Vagina (tissue), 2 donors: Measurements from ENCODE around the gene SLC44A1. TPM values are rescaled to one million over a fixed set of nuclear protein-coding genes. Genes with fewer than 3 reads are reported as not detected.

Experiments used
- DNase-seq, 2 donors: peaks; one replicate each; pipeline ENCODE4 v3.0.0-alpha.2; 2017; ENCODE audit errors: extremely low spot score in 2 of 2
- H3K27ac ChIP-seq: fragments of 200-600 bp; sonication (generic); one replicate; pipeline ENCODE4 v1.5.1; 2019
- H3K27me3 ChIP-seq: fragments of 200-600 bp; sonication (generic); one replicate; pipeline ENCODE4 v1.5.1; 2019
- H3K36me3 ChIP-seq, 2 donors: fragments of 200-600 bp; sonication (generic); one replicate each; pipeline ENCODE4 v1.5.1; 2017 to 2019
- H3K4me1 ChIP-seq: fragments of 200-600 bp; sonication (generic); one replicate; pipeline ENCODE4 v1.5.1; 2019
- H3K4me3 ChIP-seq, 2 donors: fragments of 200-600 bp; sonication (generic); 1 replicate in 1 of 2; 2 replicates in 1 of 2; pipeline ENCODE4 v1.5.1; 2016 to 2019
- H3K9me3 ChIP-seq: fragments of 200-600 bp; sonication (generic); one replicate; pipeline ENCODE4 v1.5.1; 2019
- POLR2A ChIP-seq, 2 donors: fragments of 450-650 bp; IDR thresholded peaks; one replicate each; pipeline ENCODE4 v1.6.1; 2017; ENCODE audit warnings: antibody characterized with exemption in 2 of 2, mild to moderate bottlenecking in 2 of 2, moderate library complexity in 2 of 2
- POLR2AphosphoS5 ChIP-seq, 2 donors: sonication (generic); formaldehyde crosslinking; IDR thresholded peaks; one replicate each; pipeline ENCODE4 v1.9.0; 2017; ENCODE audit warnings: antibody characterized with exemption in 2 of 2, mild to moderate bottlenecking in 2 of 2, low read depth in 1 of 2; ENCODE audit not compliant: insufficient read depth in 1 of 2
- intact Hi-C: fragments of 100-400 bp; cut with DNase I; formaldehyde crosslinking; loops from one replicate; pipeline ENCODE4 v1.15.1; 2023
- total RNA-seq: library from RNA; depleted of rRNA; stranded (reverse); fragments of >200 nt; gene quantifications from one replicate; pipeline ENCODE4 v1.2.3, GENCODE V29; 2016
- TF ChIP-seq, protein P1 (sequence below), 3 experiments: fragments of 450-650 bp in 2 of 3; fragments of 200-600 bp in 1 of 3; sonication (generic) in 1 of 3; IDR thresholded peaks; one replicate each; pipeline ENCODE4 v1.5.1; 2017 to 2019; ENCODE audit warnings: antibody characterized with exemption in 3 of 3, mild to moderate bottlenecking in 2 of 3, moderate library complexity in 2 of 3

SLC44A1 gene
- total RNA-seq, 1 donor from 2014 or later, result 67.3 TPM

DNA sequence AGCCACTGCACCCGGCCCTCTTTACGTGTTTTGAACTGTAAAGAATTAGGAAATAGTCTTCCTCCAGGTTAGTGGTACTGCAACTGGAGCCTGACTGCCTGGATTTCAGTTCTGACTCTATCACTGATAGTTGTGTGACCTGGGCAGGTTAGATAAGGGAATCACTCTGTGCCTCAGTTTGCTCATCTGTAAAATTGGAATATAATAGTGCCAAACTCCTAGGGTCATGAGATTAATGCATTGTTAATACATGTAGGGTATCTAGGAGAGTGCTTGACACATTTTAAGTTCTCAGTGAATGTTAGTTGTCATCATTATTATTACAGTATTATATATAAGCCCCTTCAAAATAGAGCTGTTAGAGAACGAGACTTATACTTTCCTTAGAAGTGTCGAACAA lies 130.9 kb downstream of the SLC44A1 start:
- no peak overlapping the region for H3K27ac ChIP-seq
- no peaks in the 10 kb centered on the region for H3K4me1 ChIP-seq
- H3K9me3 ChIP-seq, result no peaks in the 10 kb centered on the region
- DNase-seq, result no peak
- no peaks in the 10 kb centered on the region for H3K27me3 ChIP-seq
- TF ChIP-seq, protein P1, sequence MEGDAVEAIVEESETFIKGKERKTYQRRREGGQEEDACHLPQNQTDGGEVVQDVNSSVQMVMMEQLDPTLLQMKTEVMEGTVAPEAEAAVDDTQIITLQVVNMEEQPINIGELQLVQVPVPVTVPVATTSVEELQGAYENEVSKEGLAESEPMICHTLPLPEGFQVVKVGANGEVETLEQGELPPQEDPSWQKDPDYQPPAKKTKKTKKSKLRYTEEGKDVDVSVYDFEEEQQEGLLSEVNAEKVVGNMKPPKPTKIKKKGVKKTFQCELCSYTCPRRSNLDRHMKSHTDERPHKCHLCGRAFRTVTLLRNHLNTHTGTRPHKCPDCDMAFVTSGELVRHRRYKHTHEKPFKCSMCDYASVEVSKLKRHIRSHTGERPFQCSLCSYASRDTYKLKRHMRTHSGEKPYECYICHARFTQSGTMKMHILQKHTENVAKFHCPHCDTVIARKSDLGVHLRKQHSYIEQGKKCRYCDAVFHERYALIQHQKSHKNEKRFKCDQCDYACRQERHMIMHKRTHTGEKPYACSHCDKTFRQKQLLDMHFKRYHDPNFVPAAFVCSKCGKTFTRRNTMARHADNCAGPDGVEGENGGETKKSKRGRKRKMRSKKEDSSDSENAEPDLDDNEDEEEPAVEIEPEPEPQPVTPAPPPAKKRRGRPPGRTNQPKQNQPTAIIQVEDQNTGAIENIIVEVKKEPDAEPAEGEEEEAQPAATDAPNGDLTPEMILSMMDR (IDR thresholded peaks at IDR 0.05), result no peak
- TF ChIP-seq POLR2A (IDR thresholded peaks at IDR 0.05), result no peak
- no peak for TF ChIP-seq POLR2AphosphoS5 (IDR thresholded peaks at IDR 0.05; ENCODE audit: insufficient read depth in 1 of 2, low read depth in 1 of 2)
- no peak overlapping the region for H3K4me3 ChIP-seq
- H3K36me3 ChIP-seq, result peaks cover 0 to 11% of the 10 kb centered on the region in 2 donors
- intact Hi-C loops, result no loop called here

DNA sequence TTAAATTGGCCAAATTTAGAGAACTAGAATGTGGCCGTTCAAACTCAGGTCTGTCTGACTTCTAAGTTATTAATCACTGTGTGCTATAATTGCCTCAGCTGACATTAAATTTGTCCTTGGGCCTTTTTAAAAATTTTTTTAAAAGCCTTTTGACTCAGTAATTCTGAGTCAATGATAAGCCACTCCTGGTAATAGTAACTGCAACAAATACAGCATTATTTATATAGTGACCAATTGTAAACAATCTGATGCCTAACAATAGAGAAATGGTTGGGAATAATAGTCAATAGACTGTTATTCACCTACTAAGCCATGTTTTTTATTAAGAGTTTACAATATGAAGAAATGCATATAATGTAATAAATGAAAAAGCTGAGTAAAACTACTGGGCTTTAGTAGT lies 132.4 kb downstream of the SLC44A1 start:
- TF ChIP-seq POLR2AphosphoS5 (IDR thresholded peaks at IDR 0.05; ENCODE audit: insufficient read depth in 1 of 2, low read depth in 1 of 2) (no peak), POLR2A (IDR thresholded peaks at IDR 0.05) (no peak)
- TF ChIP-seq, protein P1 (IDR thresholded peaks at IDR 0.05), result no peak
- Histone ChIP-seq H3K27me3 (no peaks in the 10 kb centered on the region), H3K27ac (no peak overlapping the region), H3K9me3 (no peaks in the 10 kb centered on the region), H3K36me3 (peaks cover 0 to 14% of the 10 kb centered on the region in 2 donors), H3K4me3 (no peak overlapping the region), H3K4me1 (no peaks in the 10 kb centered on the region)
- DNase-seq, result no peak
- intact Hi-C loops, result no loop called here

GRCh38 chr9:105385381-105385985 lies 141.0 kb downstream of the SLC44A1 start:
- TF ChIP-seq POLR2AphosphoS5 (IDR thresholded peaks at IDR 0.05; ENCODE audit: insufficient read depth in 1 of 2, low read depth in 1 of 2), result no peak
- TF ChIP-seq, protein P1 (IDR thresholded peaks at IDR 0.05), result no peak
- TF ChIP-seq POLR2A (IDR thresholded peaks at IDR 0.05), result no peak
- DNase-seq, result no peak
- H3K27ac ChIP-seq, result peak overlapping the region; percentile 1
- peak overlapping the region; percentile 17 to 31 for H3K4me3 ChIP-seq
- no peaks in the 10 kb centered on the region for H3K27me3 ChIP-seq
- no peaks in the 10 kb centered on the region for H3K9me3 ChIP-seq
- no peaks in the 10 kb centered on the region for H3K4me1 ChIP-seq
- intact Hi-C loops, result no loop called here
- H3K36me3 ChIP-seq, result peaks cover 0 to 11% of the 10 kb centered on the region in 2 donors

DNA sequence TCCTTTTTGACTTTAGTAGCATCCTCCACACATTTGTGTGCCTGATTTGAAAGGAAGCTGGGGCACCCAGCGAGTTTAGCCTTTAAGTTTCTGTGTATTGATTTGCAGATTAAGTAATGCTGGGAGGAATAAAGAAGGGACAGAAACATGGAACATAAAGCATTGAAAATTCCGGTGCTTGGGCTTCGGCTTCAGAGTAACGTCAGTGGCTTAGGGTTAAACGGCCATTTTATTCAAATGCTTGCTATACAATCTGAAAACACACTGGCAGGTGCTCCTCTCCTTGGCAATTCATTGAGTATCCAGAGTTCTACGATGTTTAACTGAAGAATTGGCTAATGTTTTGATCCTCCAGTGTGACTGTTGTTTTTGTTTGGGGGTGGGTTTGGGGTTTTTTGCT lies 145.3 kb downstream of the SLC44A1 start:
- intact Hi-C loops, result no loop called here
- H3K4me3 ChIP-seq, result no peak overlapping the region
- no peaks in the 10 kb centered on the region for H3K4me1 ChIP-seq
- TF ChIP-seq, protein P1 (IDR thresholded peaks at IDR 0.05), result no peak
- TF ChIP-seq POLR2A (IDR thresholded peaks at IDR 0.05), result no peak
- TF ChIP-seq POLR2AphosphoS5 (IDR thresholded peaks at IDR 0.05; ENCODE audit: insufficient read depth in 1 of 2, low read depth in 1 of 2), result no peak
- no peak for DNase-seq
- H3K9me3 ChIP-seq, result no peaks in the 10 kb centered on the region
- no peaks in the 10 kb centered on the region for H3K27me3 ChIP-seq
- H3K27ac ChIP-seq, result no peak overlapping the region
- peaks cover 0 to 4% of the 10 kb centered on the region in 2 donors for H3K36me3 ChIP-seq

- no peak for DNase-seq
- no peak overlapping the region for H3K27ac ChIP-seq
- no peaks in the 10 kb centered on the region for H3K9me3 ChIP-seq
- H3K4me1 ChIP-seq, result no peaks in the 10 kb centered on the region
- intact Hi-C loops, result no loop called here
- no peak for TF ChIP-seq POLR2AphosphoS5 (IDR thresholded peaks at IDR 0.05; ENCODE audit: insufficient read depth in 1 of 2, low read depth in 1 of 2)
- no peak for TF ChIP-seq POLR2A (IDR thresholded peaks at IDR 0.05)
- TF ChIP-seq, protein P1 (IDR thresholded peaks at IDR 0.05), result no peak
- peaks cover 0 to 4% of the 10 kb centered on the region in 2 donors for H3K36me3 ChIP-seq
- no peak overlapping the region for H3K4me3 ChIP-seq
- no peaks in the 10 kb centered on the region for H3K27me3 ChIP-seq
These were observed 146.4 kb downstream of the SLC44A1 start for GRCh38 chr9:105390871-105391270.
